Activated naive CD8-positive, alpha-beta T cell treated with anti-CD3 and anti-CD28 coated beads, Interleukin-2, amount 50 U/mL, for 16 hours (primary cell): ENCODE data around the gene PEAR1.

Source experiments
- DNase-seq: peaks from one replicate; pipeline ENCODE4 v3.0.0-alpha.2; 2020; ENCODE audit warnings: low read depth, low spot score

Gene PEAR1

DNA sequence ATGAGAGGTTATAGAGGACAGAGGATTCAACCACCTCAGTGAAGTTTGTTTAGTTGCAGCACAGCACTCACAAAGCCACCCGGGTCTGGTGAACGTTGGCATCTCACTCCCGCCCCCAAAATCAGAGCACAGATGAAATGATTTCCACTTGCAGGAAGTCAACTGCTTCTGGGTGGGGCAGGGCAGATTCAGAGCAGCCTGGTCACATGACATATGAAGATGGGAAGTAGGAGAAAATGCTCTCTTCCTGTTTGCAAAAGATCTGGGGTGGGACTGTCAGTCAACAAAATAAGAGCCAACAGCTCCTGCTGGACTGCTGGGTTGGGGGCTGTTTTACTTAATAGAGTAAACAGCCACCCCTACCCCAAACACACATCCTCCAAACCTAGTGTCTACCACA is 70.1 kb downstream of the PEAR1 start:
- DNase-seq: no peak

DNA sequence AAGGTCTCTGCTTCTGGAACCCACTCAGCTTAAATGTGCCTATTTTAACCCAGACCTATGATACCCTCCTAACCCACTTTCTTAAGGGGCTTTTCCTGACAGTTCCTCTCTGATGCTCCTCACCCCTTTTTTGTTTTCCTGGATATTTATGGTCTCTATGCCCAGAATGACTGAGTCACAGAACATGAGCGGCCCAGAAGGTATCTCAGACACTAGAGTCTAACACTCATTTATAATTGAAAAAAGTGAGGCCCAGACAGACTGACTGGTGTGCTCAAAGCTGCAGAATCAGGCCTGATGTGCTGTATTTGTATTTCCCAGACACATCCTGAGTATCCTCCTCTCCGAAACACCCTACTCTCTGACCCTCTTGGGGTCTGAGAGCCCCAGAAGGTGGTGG is 70.9 kb downstream of the PEAR1 start:
- no peak for DNase-seq
